ENCODE data around the gene WASHC2A.
"Not testable (repeated sequence)": the region's sequence is repeated elsewhere in the genome, so short reads cannot be mapped to it uniquely, and the experiment has no call there.

The WASHC2A gene

GRCh38 chr10:50092928-50093327 is 25.2 kb downstream of the WASHC2A start:
- H2AFZ ChIP-seq (ENCODE audit: low read length); H3K79me1 ChIP-seq (ENCODE audit: low read depth, low read length); H2BK12ac ChIP-seq (ENCODE audit: low read length); H3K4ac ChIP-seq (ENCODE audit: low read length); H3K4me2 ChIP-seq (ENCODE audit: insufficient read depth, low read length, poor library complexity, severe bottlenecking); H2BK5ac ChIP-seq (ENCODE audit: low read length); H2AK5ac ChIP-seq (ENCODE audit: low read depth, low read length); H3K4me1 ChIP-seq (ENCODE audit: control insufficient read depth in 2 of 2, insufficient read depth in 1 of 2, low read depth in 1 of 2, low read length in 2 of 2); H2BK15ac ChIP-seq (ENCODE audit: low read length); H3K9me3 ChIP-seq (replicated peaks in 1 of 2; ENCODE audit: control insufficient read depth in 2 of 2, insufficient read depth in 1 of 2, low read depth in 1 of 2, low read length in 2 of 2); H4K91ac ChIP-seq (ENCODE audit: low read depth, low read length, poor library complexity); H3K4me3 ChIP-seq (ENCODE audit: low read length in 2 of 2); H3K27me3 ChIP-seq (ENCODE audit: control insufficient read depth in 3 of 3, insufficient read depth in 3 of 3, low read depth in 1 of 3, low read length in 3 of 3); H2BK120ac ChIP-seq (ENCODE audit: low read depth, low read length); H3K18ac ChIP-seq (ENCODE audit: low read length); H3K9ac ChIP-seq (ENCODE audit: low read depth, low read length, poor library complexity); H3K23ac ChIP-seq (ENCODE audit: low read depth, low read length, poor library complexity); H3K14ac ChIP-seq (ENCODE audit: low read length); H3K36me3 ChIP-seq (replicated peaks in 1 of 2; ENCODE audit: control insufficient read depth in 2 of 2, insufficient read depth in 2 of 2, low read length in 2 of 2); H3K27ac ChIP-seq (replicated peaks; ENCODE audit: low read length); DNase-seq (ENCODE audit: low spot score); H4K8ac ChIP-seq (ENCODE audit: low read depth, low read length): not testable (repeated sequence)
- no CpG with 5 or more reads among the region's 8 CpGs for WGBS, 2 donors (ENCODE audit: extremely low coverage in 2 of 2, insufficient read length in 2 of 2, insufficient replicate concordance in 1 of 2)

GRCh38 chr10:50094630-50095029 is 26.9 kb downstream of the WASHC2A start:
- not testable (repeated sequence) for H3K4me1 ChIP-seq (ENCODE audit: control insufficient read depth in 2 of 2, insufficient read depth in 1 of 2, low read depth in 1 of 2, low read length in 2 of 2)

DNA sequence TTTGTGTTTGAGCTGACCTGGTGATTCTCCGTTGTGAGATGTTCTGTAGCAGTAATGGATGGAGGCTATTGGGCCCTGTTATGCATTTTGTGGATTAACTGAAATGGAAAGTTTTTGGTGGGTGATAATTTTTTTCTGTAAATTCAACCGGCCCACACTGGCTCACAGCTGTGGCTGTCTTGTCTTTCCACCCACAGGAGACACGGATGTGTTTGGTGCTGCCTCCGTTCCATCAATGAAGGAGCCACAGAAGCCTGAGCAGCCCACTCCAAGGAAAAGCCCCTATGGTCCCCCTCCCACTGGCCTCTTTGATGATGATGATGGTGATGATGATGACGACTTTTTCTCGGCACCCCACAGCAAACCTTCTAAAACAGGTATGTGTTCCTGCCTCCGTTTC is 27.6 kb downstream of the WASHC2A start:
- not testable (repeated sequence) for H2BK5ac ChIP-seq (ENCODE audit: low read length); H2BK15ac ChIP-seq (ENCODE audit: low read length); H2BK12ac ChIP-seq (ENCODE audit: low read length); H3K27me3 ChIP-seq (ENCODE audit: control insufficient read depth in 3 of 3, insufficient read depth in 3 of 3, low read depth in 1 of 3, low read length in 3 of 3); H2BK120ac ChIP-seq (ENCODE audit: low read depth, low read length); H2AFZ ChIP-seq (ENCODE audit: low read length); H2AK5ac ChIP-seq (ENCODE audit: low read depth, low read length); H3K9ac ChIP-seq (ENCODE audit: low read depth, low read length, poor library complexity); H3K27ac ChIP-seq (replicated peaks; ENCODE audit: low read length); H3K9me3 ChIP-seq (replicated peaks in 1 of 2; ENCODE audit: control insufficient read depth in 2 of 2, insufficient read depth in 1 of 2, low read depth in 1 of 2, low read length in 2 of 2); H3K36me3 ChIP-seq (replicated peaks in 1 of 2; ENCODE audit: control insufficient read depth in 2 of 2, insufficient read depth in 2 of 2, low read length in 2 of 2); H3K4me3 ChIP-seq (ENCODE audit: low read length in 2 of 2); H3K4ac ChIP-seq (ENCODE audit: low read length); H3K79me1 ChIP-seq (ENCODE audit: low read depth, low read length); H3K4me2 ChIP-seq (ENCODE audit: insufficient read depth, low read length, poor library complexity, severe bottlenecking); H4K91ac ChIP-seq (ENCODE audit: low read depth, low read length, poor library complexity); H4K8ac ChIP-seq (ENCODE audit: low read depth, low read length); H3K4me1 ChIP-seq (ENCODE audit: control insufficient read depth in 2 of 2, insufficient read depth in 1 of 2, low read depth in 1 of 2, low read length in 2 of 2); H3K23ac ChIP-seq (ENCODE audit: low read depth, low read length, poor library complexity); H3K14ac ChIP-seq (ENCODE audit: low read length); DNase-seq (ENCODE audit: low spot score); H3K18ac ChIP-seq (ENCODE audit: low read length)
- no CpG with 5 or more reads among the region's 7 CpGs for WGBS, 2 donors (ENCODE audit: extremely low coverage in 2 of 2, insufficient read length in 2 of 2, insufficient replicate concordance in 1 of 2)

More at GRCh38 chr10:50094630-50095029, 26.9 kb downstream of the WASHC2A start:
- not testable (repeated sequence) for H3K9me3 ChIP-seq (replicated peaks in 1 of 2; ENCODE audit: control insufficient read depth in 2 of 2, insufficient read depth in 1 of 2, low read depth in 1 of 2, low read length in 2 of 2); H2AK5ac ChIP-seq (ENCODE audit: low read depth, low read length); H3K23ac ChIP-seq (ENCODE audit: low read depth, low read length, poor library complexity); H3K4ac ChIP-seq (ENCODE audit: low read length); H3K27ac ChIP-seq (replicated peaks; ENCODE audit: low read length); H2BK120ac ChIP-seq (ENCODE audit: low read depth, low read length); H3K14ac ChIP-seq (ENCODE audit: low read length); H2AFZ ChIP-seq (ENCODE audit: low read length); H2BK5ac ChIP-seq (ENCODE audit: low read length); H3K27me3 ChIP-seq (ENCODE audit: control insufficient read depth in 3 of 3, insufficient read depth in 3 of 3, low read depth in 1 of 3, low read length in 3 of 3); H4K91ac ChIP-seq (ENCODE audit: low read depth, low read length, poor library complexity); H3K9ac ChIP-seq (ENCODE audit: low read depth, low read length, poor library complexity); H3K4me3 ChIP-seq (ENCODE audit: low read length in 2 of 2); H3K79me1 ChIP-seq (ENCODE audit: low read depth, low read length); H3K18ac ChIP-seq (ENCODE audit: low read length); H3K36me3 ChIP-seq (replicated peaks in 1 of 2; ENCODE audit: control insufficient read depth in 2 of 2, insufficient read depth in 2 of 2, low read length in 2 of 2); H2BK12ac ChIP-seq (ENCODE audit: low read length); H3K4me2 ChIP-seq (ENCODE audit: insufficient read depth, low read length, poor library complexity, severe bottlenecking); DNase-seq (ENCODE audit: low spot score); H2BK15ac ChIP-seq (ENCODE audit: low read length); H4K8ac ChIP-seq (ENCODE audit: low read depth, low read length)
- whole genome bisulfite sequencing, 2 donors (ENCODE audit: extremely low coverage in 2 of 2, insufficient read length in 2 of 2, insufficient replicate concordance in 1 of 2), result no CpG with 5 or more reads among the region's 5 CpGs

- WGBS, 2 donors (ENCODE audit: extremely low coverage in 2 of 2, insufficient read length in 2 of 2, insufficient replicate concordance in 1 of 2), result no CpG with 5 or more reads among the region's 3 CpGs
- H3K79me1 ChIP-seq (ENCODE audit: low read depth, low read length); H3K14ac ChIP-seq (ENCODE audit: low read length); H3K4me2 ChIP-seq (ENCODE audit: insufficient read depth, low read length, poor library complexity, severe bottlenecking); H3K9me3 ChIP-seq (replicated peaks in 1 of 2; ENCODE audit: control insufficient read depth in 2 of 2, insufficient read depth in 1 of 2, low read depth in 1 of 2, low read length in 2 of 2); H3K4me1 ChIP-seq (ENCODE audit: control insufficient read depth in 2 of 2, insufficient read depth in 1 of 2, low read depth in 1 of 2, low read length in 2 of 2); H3K9ac ChIP-seq (ENCODE audit: low read depth, low read length, poor library complexity); H3K23ac ChIP-seq (ENCODE audit: low read depth, low read length, poor library complexity); H3K4ac ChIP-seq (ENCODE audit: low read length); H2BK15ac ChIP-seq (ENCODE audit: low read length); H3K27ac ChIP-seq (replicated peaks; ENCODE audit: low read length); DNase-seq (ENCODE audit: low spot score); H3K18ac ChIP-seq (ENCODE audit: low read length); H2AK5ac ChIP-seq (ENCODE audit: low read depth, low read length); H2BK12ac ChIP-seq (ENCODE audit: low read length); H4K8ac ChIP-seq (ENCODE audit: low read depth, low read length); H4K91ac ChIP-seq (ENCODE audit: low read depth, low read length, poor library complexity); H3K36me3 ChIP-seq (replicated peaks in 1 of 2; ENCODE audit: control insufficient read depth in 2 of 2, insufficient read depth in 2 of 2, low read length in 2 of 2); H2BK5ac ChIP-seq (ENCODE audit: low read length); H2BK120ac ChIP-seq (ENCODE audit: low read depth, low read length); H3K27me3 ChIP-seq (ENCODE audit: control insufficient read depth in 3 of 3, insufficient read depth in 3 of 3, low read depth in 1 of 3, low read length in 3 of 3); H3K4me3 ChIP-seq (ENCODE audit: low read length in 2 of 2); H2AFZ ChIP-seq (ENCODE audit: low read length): not testable (repeated sequence)
These were observed 29.0 kb downstream of the WASHC2A start for GRCh38 chr10:50096722-50097121.

Measured in neuronal stem cell (in vitro differentiated cells).